ES-I3 (cell line): ENCODE data around the gene COL1A2.

Source experiments
- H3K36me3 ChIP-seq: 2 replicates; pipeline ENCODE4 v1.6.1; 2013; ENCODE audit warnings: mild to moderate bottlenecking, low read length, control low read depth, moderate library complexity; ENCODE audit not compliant: insufficient read depth
- H3K4me1 ChIP-seq: 2 replicates; pipeline ENCODE4 v1.6.1; 2013; ENCODE audit warnings: mild to moderate bottlenecking, control low read depth, low read length; ENCODE audit not compliant: insufficient read depth
- H3K9ac ChIP-seq: 2 replicates; pipeline ENCODE4 v1.6.1; 2013; ENCODE audit warnings: low read depth, mild to moderate bottlenecking, low read length, moderate library complexity
- H3K9me3 ChIP-seq: 2 replicates; pipeline ENCODE4 v1.6.1; 2013; ENCODE audit warnings: mild to moderate bottlenecking, low read length, moderate library complexity; ENCODE audit not compliant: control insufficient read depth, insufficient read depth

The COL1A2 gene

GRCh38 chr7:94478648-94479214 is 84.0 kb downstream of the COL1A2 start:
- Histone ChIP-seq H3K9ac (no peak overlapping the region), H3K36me3 (no peaks in the 10 kb centered on the region), H3K4me1 (no peaks in the 10 kb centered on the region), H3K9me3 (no peaks in the 10 kb centered on the region)
